Limb (tissue), 2 donors: ENCODE data around the gene ANKRD40CL.
"Not testable (repeated sequence)": the region's sequence is repeated elsewhere in the genome, so short reads cannot be mapped to it uniquely, and the experiment has no call there.

Source experiments
- DNase-seq, 2 donors: peaks; one replicate each; pipeline ENCODE4 v3.0.0-alpha.2; 2016; ENCODE audit errors: extremely low spot score in 2 of 2

ANKRD40CL gene, protein sequence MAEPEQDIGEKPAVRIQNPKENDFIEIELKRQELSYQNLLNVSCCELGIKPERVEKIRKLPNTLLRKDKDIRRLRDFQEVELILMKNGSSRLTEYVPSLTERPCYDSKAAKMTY

GRCh38 chr17:50767446-50767845 lies at the start of gene ANKRD40CL:
Gene ANKRD40CL (minus strand): TSS chr17:50767518. CDS start chr17:50766913, 605 bp downstream.
- no peak for DNase-seq

GRCh38 chr17:50816271-50816670 lies 49.0 kb upstream of the ANKRD40CL start:
- DNase-seq, result no peak

GRCh38 chr17:50815400-50815799 lies 48.1 kb upstream of the ANKRD40CL start:
- DNase-seq, result no peak

GRCh38 chr17:50813583-50813982 lies 46.3 kb upstream of the ANKRD40CL start:
- DNase-seq, result no peak

DNA sequence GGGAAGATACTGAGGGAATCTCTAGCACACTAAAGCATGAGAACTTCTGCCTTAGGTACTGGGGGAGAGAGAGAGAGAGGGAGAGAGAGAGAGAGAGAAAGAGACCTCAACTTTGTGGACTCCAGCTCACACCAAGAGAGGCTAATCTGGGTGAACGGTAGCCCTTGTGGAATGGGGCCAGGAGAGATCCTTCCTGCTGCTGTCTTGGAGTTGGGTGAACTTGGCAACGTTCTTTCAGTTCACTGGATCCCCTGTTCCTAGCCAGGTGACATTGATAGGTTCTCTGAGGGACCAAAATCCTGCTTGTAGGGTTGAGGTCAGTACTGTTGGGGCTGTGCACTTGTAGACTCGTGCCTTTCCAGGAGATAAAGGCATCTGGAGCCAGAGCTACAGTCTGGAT lies 41.6 kb upstream of the ANKRD40CL start:
- no peak for DNase-seq

GRCh38 chr17:50808413-50808812 lies 41.1 kb upstream of the ANKRD40CL start:
- no peak for DNase-seq

DNA sequence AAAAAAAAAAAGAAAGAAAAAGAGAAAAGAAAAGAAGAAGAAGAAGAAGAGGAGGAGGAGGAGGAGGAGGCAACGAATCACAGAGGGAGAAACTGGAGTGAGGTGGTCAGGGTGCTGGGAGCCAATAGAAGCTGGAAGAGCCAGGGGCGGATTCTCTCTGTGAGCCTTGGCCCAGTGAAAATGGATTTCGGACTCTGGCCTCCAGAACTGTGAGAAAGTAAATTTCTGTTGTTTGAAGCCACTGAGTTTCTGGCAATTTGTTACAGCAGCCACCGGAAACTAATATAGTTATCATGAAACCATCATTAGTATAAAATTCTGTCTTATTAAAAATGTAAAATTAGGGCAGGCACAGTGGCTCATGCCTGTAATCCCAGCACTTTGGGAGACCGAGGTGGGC lies 40.4 kb upstream of the ANKRD40CL start:
- no peak for DNase-seq

DNA sequence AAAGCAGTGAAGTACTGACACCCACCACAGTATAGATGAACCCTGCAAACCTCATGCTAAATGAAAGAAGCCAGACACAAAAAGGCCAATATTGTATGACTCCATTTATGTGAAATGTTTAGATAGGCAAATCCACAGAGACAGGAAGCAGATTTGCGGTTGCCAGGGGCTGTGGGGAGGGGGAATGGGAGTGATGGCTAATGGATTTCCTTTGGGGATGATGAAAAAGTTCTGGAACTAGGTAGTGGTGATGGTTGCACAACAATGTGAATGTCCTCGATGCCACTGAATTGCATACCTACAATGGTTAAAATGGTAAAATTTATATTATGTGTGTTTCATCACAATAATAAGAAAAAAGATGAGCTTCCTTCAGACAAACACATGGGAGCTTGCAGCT lies 39.7 kb upstream of the ANKRD40CL start:
- no peak for DNase-seq

GRCh38 chr17:50806141-50806643 lies 38.9 kb upstream of the ANKRD40CL start:
- no peak for DNase-seq

DNA sequence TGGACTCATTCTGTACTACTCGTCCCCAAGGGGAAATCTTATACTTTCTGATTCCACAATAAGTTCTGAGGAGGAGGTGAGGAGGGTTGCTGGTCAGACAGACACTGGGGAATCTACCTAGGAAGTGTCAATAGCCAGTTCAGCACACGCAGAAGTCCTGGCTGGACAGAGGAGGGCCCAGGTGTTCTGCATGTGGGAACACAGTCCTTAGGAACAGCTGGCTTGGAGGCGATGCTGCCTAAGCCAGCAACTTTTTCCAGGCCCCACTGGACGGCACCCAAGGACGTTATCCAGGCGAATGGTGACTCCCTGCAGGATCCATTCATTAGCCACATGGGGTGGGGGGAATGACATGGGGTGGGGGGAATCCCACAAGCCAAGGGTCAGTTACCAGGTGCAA lies 38.2 kb upstream of the ANKRD40CL start:
- no peak for DNase-seq

DNA sequence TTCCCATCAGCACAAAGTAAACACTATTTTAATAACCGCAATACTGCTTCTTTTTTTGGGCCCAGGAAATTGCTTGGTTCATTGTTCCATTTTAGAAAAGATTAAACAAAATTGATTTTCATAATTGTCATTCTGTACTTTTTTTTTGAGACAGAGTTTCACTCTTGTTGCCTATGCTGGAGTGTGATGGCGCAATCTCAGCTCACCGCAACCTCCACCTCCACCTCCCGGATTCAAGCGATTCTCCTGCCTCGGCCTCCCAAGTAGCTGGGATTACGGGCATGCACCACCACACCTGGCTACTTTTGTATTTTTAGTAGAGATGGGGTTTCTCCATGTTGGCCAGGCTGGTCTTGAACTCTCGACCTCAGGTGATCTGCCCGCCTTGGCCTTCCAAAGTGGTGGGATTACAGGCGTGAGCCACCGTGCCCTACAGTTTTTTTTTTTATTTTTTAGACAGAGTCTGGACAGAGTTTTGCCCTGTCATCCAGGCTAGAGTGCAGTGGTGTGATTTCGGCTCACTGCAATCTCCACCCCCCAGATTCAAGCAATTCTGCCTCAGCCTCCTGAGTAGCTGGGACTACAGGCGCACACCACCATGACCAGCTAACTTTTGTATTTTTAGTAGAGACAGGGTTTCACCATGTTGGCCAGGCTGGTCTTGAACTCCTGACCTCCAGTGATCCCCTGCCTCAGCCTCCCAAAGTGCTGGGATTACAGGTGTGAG lies 37.6 kb upstream of the ANKRD40CL start:
- DNase-seq, result not testable (repeated sequence)

GRCh38 chr17:50803676-50804075 lies 36.4 kb upstream of the ANKRD40CL start:
- no peak for DNase-seq

- no peak for DNase-seq
Observed at GRCh38 chr17:50802609-50803571, 35.6 kb upstream of the ANKRD40CL start.

DNA sequence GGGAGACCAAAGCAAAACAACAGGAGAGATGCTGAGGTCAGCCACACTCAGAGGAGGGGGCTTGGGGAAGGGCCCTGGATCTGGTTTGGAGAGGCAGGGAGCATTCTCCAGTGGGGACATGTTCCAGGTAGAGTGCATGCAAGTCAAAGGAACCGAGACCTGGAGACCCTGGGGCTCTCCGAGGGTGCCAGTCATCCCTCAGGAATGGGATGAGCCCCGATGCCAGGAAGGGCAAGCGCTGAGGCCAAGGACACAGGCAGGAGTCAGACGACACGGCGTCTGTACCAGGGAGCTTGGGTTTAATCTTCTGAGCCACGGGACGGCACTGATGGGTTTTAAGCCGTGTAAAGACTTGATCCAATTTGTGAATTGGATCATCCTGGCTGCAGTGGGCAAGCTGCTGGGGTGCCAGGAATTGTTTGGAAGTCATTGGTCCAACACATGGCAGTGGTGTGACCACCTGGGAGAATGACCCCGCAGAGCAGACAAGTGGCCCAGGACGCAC lies 32.9 kb upstream of the ANKRD40CL start:
- no peak for DNase-seq

- DNase-seq, result no peak
Observed at GRCh38 chr17:50799582-50799981, 32.3 kb upstream of the ANKRD40CL start.

- no peak for DNase-seq
Observed at GRCh38 chr17:50798424-50799288, 31.3 kb upstream of the ANKRD40CL start.

- DNase-seq, result no peak
Observed at GRCh38 chr17:50797135-50797810, 30.0 kb upstream of the ANKRD40CL start.

- DNase-seq, result no peak
Observed at GRCh38 chr17:50794361-50794760, 27.0 kb upstream of the ANKRD40CL start.

DNA sequence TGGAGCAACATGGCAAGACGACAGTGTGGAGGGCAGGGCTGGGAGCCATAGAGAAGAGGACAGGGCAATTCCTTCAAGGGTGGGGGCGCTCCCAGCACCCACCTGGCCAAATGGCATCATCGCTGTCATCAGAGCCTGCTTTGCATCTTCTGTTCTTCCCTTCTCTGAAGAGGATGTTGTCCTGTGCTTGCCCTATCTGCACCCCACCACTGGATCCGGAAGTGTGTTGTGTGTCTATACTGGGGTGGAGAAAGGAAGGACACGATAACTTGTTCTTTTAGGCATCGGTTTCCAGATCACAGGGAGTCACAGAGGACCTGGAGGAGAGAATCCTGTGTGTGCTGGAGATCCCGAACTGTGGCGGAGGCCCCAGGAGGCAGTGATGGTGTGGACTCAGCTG lies 25.7 kb upstream of the ANKRD40CL start:
- no peak for DNase-seq

DNA sequence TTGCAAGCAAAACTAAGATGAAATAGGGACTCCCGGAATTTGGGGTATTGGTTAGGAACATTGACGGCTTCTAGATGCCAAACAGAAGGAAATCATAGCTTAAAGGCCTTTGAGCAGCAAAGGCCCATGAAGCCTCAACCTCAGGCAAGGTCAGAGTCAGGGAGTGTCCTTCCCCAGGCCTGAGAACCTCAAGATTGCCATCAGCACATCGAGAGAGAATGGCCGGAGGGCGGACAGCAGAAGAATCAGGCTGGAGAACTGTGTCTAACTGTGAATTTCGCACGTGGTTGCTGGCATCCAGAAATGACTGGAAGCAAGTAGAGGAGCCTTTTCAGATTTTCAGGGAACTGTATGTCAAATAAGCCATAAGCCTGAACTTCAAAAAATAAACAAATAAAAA lies 24.8 kb upstream of the ANKRD40CL start:
- DNase-seq, result no peak
